ENCODE measurements around the gene HCN1.

Gene HCN1

GRCh38 chr5:45252978-45253377 lies 443.2 kb downstream of the HCN1 start:
- DNase-seq, result no peak
- no peaks in the 10 kb centered on the region for H3K27me3 ChIP-seq (replicated peaks in 2 of 5; ENCODE audit: control insufficient read depth in 4 of 5, insufficient read depth in 5 of 5, low read length in 4 of 5)
- H3K4me1 ChIP-seq (ENCODE audit: control extremely low read depth in 1 of 4, control insufficient read depth in 4 of 4, insufficient read depth in 4 of 4, low read length in 3 of 4), result no peaks in the 10 kb centered on the region
- ChIA-PET POLR2A (no interaction called here), CTCF (no interaction called here)
- no peak overlapping the region for H3K27ac ChIP-seq (ENCODE audit: insufficient read depth in 1 of 2, low read depth in 1 of 2, low read length in 2 of 2, poor library complexity in 1 of 2, severe bottlenecking in 2 of 2)
- H3K36me3 ChIP-seq (ENCODE audit: control insufficient read depth in 4 of 4, insufficient read depth in 4 of 4, low read length in 3 of 4), result no peaks in the 10 kb centered on the region
- no peaks in the 10 kb centered on the region for H3K9me3 ChIP-seq (ENCODE audit: control extremely low read depth in 1 of 5, control insufficient read depth in 4 of 5, insufficient read depth in 2 of 5, low read depth in 1 of 5, low read length in 4 of 5)
- WGBS (ENCODE audit: insufficient coverage), result no CpG with 5 or more reads among the region's 1 CpG
- H3K4me3 ChIP-seq (ENCODE audit: control insufficient read depth in 1 of 7, extremely low read depth in 1 of 7, insufficient read depth in 4 of 7, low read depth in 2 of 7, low read length in 6 of 7), result no peak overlapping the region

GRCh38 chr5:45252541-45252940 lies 443.6 kb downstream of the HCN1 start:
- Histone ChIP-seq H3K9me3 (ENCODE audit: control extremely low read depth in 1 of 5, control insufficient read depth in 4 of 5, insufficient read depth in 2 of 5, low read depth in 1 of 5, low read length in 4 of 5) (peaks cover 0 to under 1% (median 0%) of the 10 kb centered on the region in 5 experiments), H3K27me3 (replicated peaks in 2 of 5; ENCODE audit: control insufficient read depth in 4 of 5, insufficient read depth in 5 of 5, low read length in 4 of 5) (no peaks in the 10 kb centered on the region), H3K4me1 (ENCODE audit: control extremely low read depth in 1 of 4, control insufficient read depth in 4 of 4, insufficient read depth in 4 of 4, low read length in 3 of 4) (no peaks in the 10 kb centered on the region), H3K36me3 (ENCODE audit: control insufficient read depth in 4 of 4, insufficient read depth in 4 of 4, low read length in 3 of 4) (no peaks in the 10 kb centered on the region), H3K4me3 (ENCODE audit: control insufficient read depth in 1 of 7, extremely low read depth in 1 of 7, insufficient read depth in 4 of 7, low read depth in 2 of 7, low read length in 6 of 7) (no peak overlapping the region), H3K27ac (ENCODE audit: insufficient read depth in 1 of 2, low read depth in 1 of 2, low read length in 2 of 2, poor library complexity in 1 of 2, severe bottlenecking in 2 of 2) (no peak overlapping the region)
- 100% methylated on average over 1 of the region's 3 CpGs for WGBS (ENCODE audit: insufficient coverage)
- ChIA-PET POLR2A (no interaction called here), CTCF (no interaction called here)
- DNase-seq, result no peak

GRCh38 chr5:45225571-45226031 lies 470.6 kb downstream of the HCN1 start:
- ChIA-PET POLR2A (no interaction called here), CTCF (no interaction called here)
- H3K36me3 ChIP-seq (ENCODE audit: control insufficient read depth in 4 of 4, insufficient read depth in 4 of 4, low read length in 3 of 4), result no peaks in the 10 kb centered on the region
- H3K4me1 ChIP-seq (ENCODE audit: control extremely low read depth in 1 of 4, control insufficient read depth in 4 of 4, insufficient read depth in 4 of 4, low read length in 3 of 4), result no peaks in the 10 kb centered on the region
- 98% methylated on average over 22 of the region's 25 CpGs for WGBS (ENCODE audit: insufficient coverage)
- H3K27me3 ChIP-seq (replicated peaks in 2 of 5; ENCODE audit: control insufficient read depth in 4 of 5, insufficient read depth in 5 of 5, low read length in 4 of 5), result no peaks in the 10 kb centered on the region
- no peak overlapping the region for H3K27ac ChIP-seq (ENCODE audit: insufficient read depth in 1 of 2, low read depth in 1 of 2, low read length in 2 of 2, poor library complexity in 1 of 2, severe bottlenecking in 2 of 2)
- H3K4me3 ChIP-seq (ENCODE audit: control insufficient read depth in 1 of 7, extremely low read depth in 1 of 7, insufficient read depth in 4 of 7, low read depth in 2 of 7, low read length in 6 of 7), result no peak overlapping the region
- peaks cover 0 to 6% (median 0%) of the 10 kb centered on the region in 5 experiments for H3K9me3 ChIP-seq (ENCODE audit: control extremely low read depth in 1 of 5, control insufficient read depth in 4 of 5, insufficient read depth in 2 of 5, low read depth in 1 of 5, low read length in 4 of 5)
- DNase-seq, result no peak

GRCh38 chr5:45205403-45205961 lies 490.7 kb downstream of the HCN1 start:
- CTCF ChIA-PET, result no interaction called here
- WGBS (ENCODE audit: insufficient coverage), result 94% methylated on average over 1 of the region's 4 CpGs
- H3K9me3 ChIP-seq (ENCODE audit: control extremely low read depth in 1 of 5, control insufficient read depth in 4 of 5, insufficient read depth in 2 of 5, low read depth in 1 of 5, low read length in 4 of 5), result no peaks in the 10 kb centered on the region

More at GRCh38 chr5:45205403-45205961, 490.7 kb downstream of the HCN1 start:
- Histone ChIP-seq H3K36me3 (ENCODE audit: control insufficient read depth in 4 of 4, insufficient read depth in 4 of 4, low read length in 3 of 4) (no peaks in the 10 kb centered on the region), H3K4me3 (ENCODE audit: control insufficient read depth in 1 of 7, extremely low read depth in 1 of 7, insufficient read depth in 4 of 7, low read depth in 2 of 7, low read length in 6 of 7) (no peak overlapping the region), H3K4me1 (ENCODE audit: control extremely low read depth in 1 of 4, control insufficient read depth in 4 of 4, insufficient read depth in 4 of 4, low read length in 3 of 4) (no peaks in the 10 kb centered on the region), H3K27ac (ENCODE audit: insufficient read depth in 1 of 2, low read depth in 1 of 2, low read length in 2 of 2, poor library complexity in 1 of 2, severe bottlenecking in 2 of 2) (no peak overlapping the region), H3K27me3 (replicated peaks in 2 of 5; ENCODE audit: control insufficient read depth in 4 of 5, insufficient read depth in 5 of 5, low read length in 4 of 5) (no peaks in the 10 kb centered on the region)
- POLR2A ChIA-PET, result no interaction called here
- no peak for DNase-seq

All from common myeloid progenitor, CD34-positive (primary cell).